WTC11 (cell line): ENCODE measurements around the gene SH3GLB2. TPM values are rescaled to one million over a fixed set of nuclear protein-coding genes. Genes with fewer than 3 reads are reported as not detected.

Experiments used
- ATAC-seq: fragments of 200-7000 bp; cut with Tn5 transposase; 2 replicates; pipeline ENCODE4 v1.10.0; 2021; ENCODE audit warnings: mild to moderate bottlenecking, moderate library complexity
- CTCF ChIA-PET: fragments of 300-600 bp; sonication (Branson Sonifier 250); formaldehyde crosslinking; loops from one replicate; lab custom pipeline; 2021; ENCODE audit warnings: antibody characterized with exemption; lab: Charles Lee
- POLR2A ChIA-PET: fragments of 350-600 bp; sonication (Branson Sonifier 250); formaldehyde crosslinking; loops from one replicate; lab custom pipeline; 2021; ENCODE audit warnings: antibody characterized with exemption; lab: Charles Lee
- DNase-seq: peaks from one replicate; pipeline ENCODE4 v3.0.0; 2021; ENCODE audit warnings: low spot score
- H3K27ac Mint-ChIP-seq: 2 replicates; pipeline ENCODE4 v1.8.0; 2021; ENCODE audit warnings: mixed read lengths
- H3K27me3 Mint-ChIP-seq: 2 replicates; pipeline ENCODE4 v1.8.0; 2021; ENCODE audit warnings: low read depth, mild to moderate bottlenecking, moderate library complexity, mixed read lengths
- H3K36me3 Mint-ChIP-seq: 2 replicates; pipeline ENCODE4 v1.8.0; 2021; ENCODE audit warnings: mixed read lengths
- H3K4me1 Mint-ChIP-seq: 2 replicates; pipeline ENCODE4 v1.8.0; 2022; ENCODE audit warnings: mixed read lengths
- H3K4me3 Mint-ChIP-seq: 2 replicates; pipeline ENCODE4 v1.8.0; 2021; ENCODE audit warnings: mild to moderate bottlenecking, moderate library complexity, mixed read lengths
- H3K9me3 Mint-ChIP-seq: 2 replicates; pipeline ENCODE4 v1.8.0; 2021; ENCODE audit warnings: mixed read lengths
- ATF1 ChIP-seq: sonication (generic); formaldehyde crosslinking; IDR thresholded peaks from 2 replicates; pipeline ENCODE4 v1.8.1; 2023; ENCODE audit warnings: mild to moderate bottlenecking, moderate library complexity, missing genetic modification reagents
- ETV6 ChIP-seq: sonication (generic); formaldehyde crosslinking; IDR thresholded peaks from 2 replicates; pipeline ENCODE4 v1.8.1; 2022; ENCODE audit warnings: mild to moderate bottlenecking, missing genetic modification reagents
- GRHL2 ChIP-seq: fragments of 250-450 bp; sonication (Bioruptor Pico); IDR thresholded peaks from 2 replicates; pipeline ENCODE4 v1.8.0; 2022; ENCODE audit warnings: mild to moderate bottlenecking, moderate library complexity; ENCODE audit not compliant: insufficient replicate concordance, severe bottlenecking
- GTF2I ChIP-seq: fragments of 250-450 bp; sonication (Bioruptor Pico); conservative IDR thresholded peaks from 2 replicates; pipeline ENCODE4 v1.4.0; 2021; ENCODE audit warnings: mild to moderate bottlenecking
- JUN ChIP-seq: sonication (generic); formaldehyde crosslinking; IDR thresholded peaks from 2 replicates; pipeline ENCODE4 v1.8.0; 2023; ENCODE audit warnings: mild to moderate bottlenecking, missing genetic modification reagents
- MYBL2 ChIP-seq: sonication (generic); formaldehyde crosslinking; IDR thresholded peaks from 2 replicates; pipeline ENCODE4 v1.8.1; 2023; ENCODE audit warnings: mild to moderate bottlenecking, moderate library complexity, missing genetic modification reagents
- OVOL2 ChIP-seq: fragments of 250-450 bp; sonication (Bioruptor Pico); IDR thresholded peaks from 2 replicates; pipeline ENCODE4 v1.9.0; 2021; ENCODE audit warnings: mild to moderate bottlenecking, borderline replicate concordance
- TCF7 ChIP-seq: sonication (generic); formaldehyde crosslinking; IDR thresholded peaks from 2 replicates; pipeline ENCODE4 v1.8.0; 2022; ENCODE audit warnings: mild to moderate bottlenecking, low read depth, missing genetic modification reagents, moderate library complexity
- TP53 ChIP-seq: sonication (generic); formaldehyde crosslinking; IDR thresholded peaks from 2 replicates; pipeline ENCODE4 v1.8.1; 2023; ENCODE audit warnings: mild to moderate bottlenecking, missing genetic modification reagents
- ZNF317 ChIP-seq: sonication (generic); formaldehyde crosslinking; IDR thresholded peaks from 2 replicates; pipeline ENCODE4 v1.8.1; 2023; ENCODE audit warnings: low read depth, mild to moderate bottlenecking, moderate library complexity, missing genetic modification reagents, borderline replicate concordance
- total RNA-seq: library from RNA; stranded (reverse); gene quantifications from 3 replicates; pipeline ENCODE4 v1.2.3, GENCODE V29; 2021
- TF ChIP-seq, protein P1 (sequence below): sonication (generic); formaldehyde crosslinking; IDR thresholded peaks from 2 replicates; pipeline ENCODE4 v1.8.0; 2022; ENCODE audit warnings: missing genetic modification reagents
- TF ChIP-seq, protein P2 (sequence below): fragments of 250-450 bp; sonication (Bioruptor Pico); IDR thresholded peaks from 2 replicates; pipeline ENCODE4 v1.9.0; 2021; ENCODE audit warnings: mild to moderate bottlenecking
- TF ChIP-seq, protein P3 (sequence below): fragments of 250-450 bp; sonication (Bioruptor Pico); IDR thresholded peaks from 2 replicates; pipeline ENCODE4 v1.9.0; 2021; ENCODE audit warnings: mild to moderate bottlenecking
- TF ChIP-seq, protein P4 (sequence below): sonication (generic); formaldehyde crosslinking; IDR thresholded peaks from 2 replicates; pipeline ENCODE4 v1.8.1; 2022; ENCODE audit warnings: mild to moderate bottlenecking, missing genetic modification reagents, moderate library complexity, borderline replicate concordance
- TF ChIP-seq, protein P5 (sequence below): sonication (generic); formaldehyde crosslinking; IDR thresholded peaks from 2 replicates; pipeline ENCODE4 v1.8.1; 2022; ENCODE audit warnings: low read depth, missing genetic modification reagents, borderline replicate concordance
- TF ChIP-seq, protein P6 (sequence below): fragments of 250-450 bp; sonication (Bioruptor Pico); IDR thresholded peaks from 2 replicates; pipeline ENCODE4 v1.9.0; 2021; ENCODE audit warnings: mild to moderate bottlenecking, borderline replicate concordance

SH3GLB2 gene
- total RNA-seq, 1 experiment from 2014 or later: 59.7 TPM

DNA sequence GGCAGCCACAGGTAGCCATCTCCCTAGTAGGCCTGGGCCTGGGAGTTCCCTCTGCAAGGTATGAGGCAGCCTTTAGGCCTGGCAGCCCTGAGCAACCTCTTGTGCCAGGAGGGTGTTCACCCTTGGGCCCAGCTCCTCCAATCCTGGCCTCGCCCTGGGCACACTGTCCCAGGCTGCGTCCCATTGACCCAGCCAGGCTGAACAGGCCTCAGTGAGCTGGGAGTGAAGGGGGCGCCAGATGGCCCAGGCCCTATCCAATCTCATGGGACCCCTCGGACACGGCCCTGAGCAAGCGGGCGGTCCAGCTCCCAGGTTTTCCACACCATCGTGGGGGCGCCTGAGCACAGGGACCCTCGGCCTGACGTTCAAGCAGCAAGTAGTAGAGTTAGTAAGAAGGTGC, 14.5 kb downstream of the SH3GLB2 start:
- DNase-seq (no peak), ATAC-seq (no peak)
- H3K4me1 Mint-ChIP-seq: no peaks in the 10 kb centered on the region
- CTCF ChIA-PET: interaction anchor here (0.5 to 1.6 kb wide), 3 partner anchors 84 to 322 kb away, joined by 3 to 6 read pairs (median 5); partner anchors contain the start of gene PKN3
- H3K27me3 Mint-ChIP-seq: no peaks in the 10 kb centered on the region
- peaks cover 11% of the 10 kb centered on the region for H3K36me3 Mint-ChIP-seq
- H3K9me3 Mint-ChIP-seq: no peaks in the 10 kb centered on the region
- no peak overlapping the region for H3K4me3 Mint-ChIP-seq
- H3K27ac Mint-ChIP-seq: no peak overlapping the region
- TF ChIP-seq MYBL2 (CRISPR knock-in tag): no peak
- no peak for TF ChIP-seq GTF2I (CRISPR knock-in tag)
- TF ChIP-seq, protein P1, sequence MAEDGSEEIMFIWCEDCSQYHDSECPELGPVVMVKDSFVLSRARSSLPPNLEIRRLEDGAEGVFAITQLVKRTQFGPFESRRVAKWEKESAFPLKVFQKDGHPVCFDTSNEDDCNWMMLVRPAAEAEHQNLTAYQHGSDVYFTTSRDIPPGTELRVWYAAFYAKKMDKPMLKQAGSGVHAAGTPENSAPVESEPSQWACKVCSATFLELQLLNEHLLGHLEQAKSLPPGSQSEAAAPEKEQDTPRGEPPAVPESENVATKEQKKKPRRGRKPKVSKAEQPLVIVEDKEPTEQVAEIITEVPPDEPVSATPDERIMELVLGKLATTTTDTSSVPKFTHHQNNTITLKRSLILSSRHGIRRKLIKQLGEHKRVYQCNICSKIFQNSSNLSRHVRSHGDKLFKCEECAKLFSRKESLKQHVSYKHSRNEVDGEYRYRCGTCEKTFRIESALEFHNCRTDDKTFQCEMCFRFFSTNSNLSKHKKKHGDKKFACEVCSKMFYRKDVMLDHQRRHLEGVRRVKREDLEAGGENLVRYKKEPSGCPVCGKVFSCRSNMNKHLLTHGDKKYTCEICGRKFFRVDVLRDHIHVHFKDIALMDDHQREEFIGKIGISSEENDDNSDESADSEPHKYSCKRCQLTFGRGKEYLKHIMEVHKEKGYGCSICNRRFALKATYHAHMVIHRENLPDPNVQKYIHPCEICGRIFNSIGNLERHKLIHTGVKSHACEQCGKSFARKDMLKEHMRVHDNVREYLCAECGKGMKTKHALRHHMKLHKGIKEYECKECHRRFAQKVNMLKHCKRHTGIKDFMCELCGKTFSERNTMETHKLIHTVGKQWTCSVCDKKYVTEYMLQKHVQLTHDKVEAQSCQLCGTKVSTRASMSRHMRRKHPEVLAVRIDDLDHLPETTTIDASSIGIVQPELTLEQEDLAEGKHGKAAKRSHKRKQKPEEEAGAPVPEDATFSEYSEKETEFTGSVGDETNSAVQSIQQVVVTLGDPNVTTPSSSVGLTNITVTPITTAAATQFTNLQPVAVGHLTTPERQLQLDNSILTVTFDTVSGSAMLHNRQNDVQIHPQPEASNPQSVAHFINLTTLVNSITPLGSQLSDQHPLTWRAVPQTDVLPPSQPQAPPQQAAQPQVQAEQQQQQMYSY (CRISPR knock-in tag): peak; percentile 57
- TF ChIP-seq TCF7: no peak
- no peak for TF ChIP-seq JUN (CRISPR knock-in tag)
- POLR2A ChIA-PET: interaction anchor here (0.6 to 1.0 kb wide), 2 partner anchors 9 to 309 kb away, joined by 3 to 4 read pairs; no protein-coding TSS in a partner anchor

DNA sequence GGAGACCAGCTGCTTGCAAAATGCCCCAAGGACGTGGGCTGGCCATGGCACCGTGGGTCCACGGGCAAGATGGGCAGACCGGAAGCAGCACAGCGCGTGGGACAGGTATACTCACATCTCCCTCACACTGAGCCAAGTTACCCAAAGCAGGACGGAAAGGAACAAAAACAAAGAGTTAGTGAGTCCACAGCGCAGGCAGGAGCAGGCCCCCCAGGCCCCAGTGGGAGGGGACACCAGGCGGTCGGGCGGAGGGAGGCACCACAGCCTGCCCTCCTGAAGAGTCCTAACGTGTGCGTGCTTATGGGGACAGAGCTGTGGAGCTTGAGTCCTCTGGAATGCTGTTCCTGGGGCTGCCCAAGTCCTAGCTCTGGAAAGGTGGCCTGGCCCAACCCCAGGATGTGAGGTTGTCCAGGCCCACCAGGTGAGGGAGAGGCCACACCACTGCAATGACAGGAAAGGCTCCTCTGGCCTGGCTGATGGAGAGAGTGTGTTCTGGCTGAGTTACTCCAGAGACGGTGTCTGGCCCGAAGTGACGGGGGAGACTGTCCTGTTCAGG, 15.2 kb downstream of the SH3GLB2 start:
- DNase-seq (no peak), ATAC-seq (no peak)
- Mint-ChIP-seq H3K9me3 (no peaks in the 10 kb centered on the region), H3K27ac (peak overlapping the region; percentile 74; the same call in 1 of the 2 replicates), H3K4me1 (no peaks in the 10 kb centered on the region), H3K27me3 (no peaks in the 10 kb centered on the region), H3K36me3 (peaks cover 9% of the 10 kb centered on the region), H3K4me3 (no peak overlapping the region)
- ChIA-PET POLR2A (interaction anchor here (0.6 to 1.0 kb wide), 2 partner anchors 9 to 308 kb away, joined by 3 to 4 read pairs; no protein-coding TSS in a partner anchor), CTCF (interaction anchor here (1.4 to 1.6 kb wide), 2 partner anchors 15 to 84 kb away, joined by 5 to 6 read pairs; partner anchors contain the start of gene SH3GLB2)
- TF ChIP-seq, protein P2, sequence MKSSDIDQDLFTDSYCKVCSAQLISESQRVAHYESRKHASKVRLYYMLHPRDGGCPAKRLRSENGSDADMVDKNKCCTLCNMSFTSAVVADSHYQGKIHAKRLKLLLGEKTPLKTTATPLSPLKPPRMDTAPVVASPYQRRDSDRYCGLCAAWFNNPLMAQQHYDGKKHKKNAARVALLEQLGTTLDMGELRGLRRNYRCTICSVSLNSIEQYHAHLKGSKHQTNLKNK: no peak
- TF ChIP-seq, protein P3, sequence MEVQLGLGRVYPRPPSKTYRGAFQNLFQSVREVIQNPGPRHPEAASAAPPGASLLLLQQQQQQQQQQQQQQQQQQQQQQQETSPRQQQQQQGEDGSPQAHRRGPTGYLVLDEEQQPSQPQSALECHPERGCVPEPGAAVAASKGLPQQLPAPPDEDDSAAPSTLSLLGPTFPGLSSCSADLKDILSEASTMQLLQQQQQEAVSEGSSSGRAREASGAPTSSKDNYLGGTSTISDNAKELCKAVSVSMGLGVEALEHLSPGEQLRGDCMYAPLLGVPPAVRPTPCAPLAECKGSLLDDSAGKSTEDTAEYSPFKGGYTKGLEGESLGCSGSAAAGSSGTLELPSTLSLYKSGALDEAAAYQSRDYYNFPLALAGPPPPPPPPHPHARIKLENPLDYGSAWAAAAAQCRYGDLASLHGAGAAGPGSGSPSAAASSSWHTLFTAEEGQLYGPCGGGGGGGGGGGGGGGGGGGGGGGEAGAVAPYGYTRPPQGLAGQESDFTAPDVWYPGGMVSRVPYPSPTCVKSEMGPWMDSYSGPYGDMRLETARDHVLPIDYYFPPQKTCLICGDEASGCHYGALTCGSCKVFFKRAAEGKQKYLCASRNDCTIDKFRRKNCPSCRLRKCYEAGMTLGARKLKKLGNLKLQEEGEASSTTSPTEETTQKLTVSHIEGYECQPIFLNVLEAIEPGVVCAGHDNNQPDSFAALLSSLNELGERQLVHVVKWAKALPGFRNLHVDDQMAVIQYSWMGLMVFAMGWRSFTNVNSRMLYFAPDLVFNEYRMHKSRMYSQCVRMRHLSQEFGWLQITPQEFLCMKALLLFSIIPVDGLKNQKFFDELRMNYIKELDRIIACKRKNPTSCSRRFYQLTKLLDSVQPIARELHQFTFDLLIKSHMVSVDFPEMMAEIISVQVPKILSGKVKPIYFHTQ (CRISPR knock-in tag): no peak
- TF ChIP-seq, protein P4, sequence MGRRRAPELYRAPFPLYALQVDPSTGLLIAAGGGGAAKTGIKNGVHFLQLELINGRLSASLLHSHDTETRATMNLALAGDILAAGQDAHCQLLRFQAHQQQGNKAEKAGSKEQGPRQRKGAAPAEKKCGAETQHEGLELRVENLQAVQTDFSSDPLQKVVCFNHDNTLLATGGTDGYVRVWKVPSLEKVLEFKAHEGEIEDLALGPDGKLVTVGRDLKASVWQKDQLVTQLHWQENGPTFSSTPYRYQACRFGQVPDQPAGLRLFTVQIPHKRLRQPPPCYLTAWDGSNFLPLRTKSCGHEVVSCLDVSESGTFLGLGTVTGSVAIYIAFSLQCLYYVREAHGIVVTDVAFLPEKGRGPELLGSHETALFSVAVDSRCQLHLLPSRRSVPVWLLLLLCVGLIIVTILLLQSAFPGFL (CRISPR knock-in tag): no peak
- TF ChIP-seq ATF1 (CRISPR knock-in tag) (no peak), MYBL2 (CRISPR knock-in tag) (no peak), ZNF317 (CRISPR knock-in tag) (no peak), JUN (CRISPR knock-in tag) (no peak), TP53 (no peak), GRHL2 (no peak), OVOL2 (CRISPR knock-in tag) (no peak), ETV6 (no peak)
- TF ChIP-seq, protein P5, sequence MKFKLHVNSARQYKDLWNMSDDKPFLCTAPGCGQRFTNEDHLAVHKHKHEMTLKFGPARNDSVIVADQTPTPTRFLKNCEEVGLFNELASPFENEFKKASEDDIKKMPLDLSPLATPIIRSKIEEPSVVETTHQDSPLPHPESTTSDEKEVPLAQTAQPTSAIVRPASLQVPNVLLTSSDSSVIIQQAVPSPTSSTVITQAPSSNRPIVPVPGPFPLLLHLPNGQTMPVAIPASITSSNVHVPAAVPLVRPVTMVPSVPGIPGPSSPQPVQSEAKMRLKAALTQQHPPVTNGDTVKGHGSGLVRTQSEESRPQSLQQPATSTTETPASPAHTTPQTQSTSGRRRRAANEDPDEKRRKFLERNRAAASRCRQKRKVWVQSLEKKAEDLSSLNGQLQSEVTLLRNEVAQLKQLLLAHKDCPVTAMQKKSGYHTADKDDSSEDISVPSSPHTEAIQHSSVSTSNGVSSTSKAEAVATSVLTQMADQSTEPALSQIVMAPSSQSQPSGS (CRISPR knock-in tag): no peak
- TF ChIP-seq, protein P6, sequence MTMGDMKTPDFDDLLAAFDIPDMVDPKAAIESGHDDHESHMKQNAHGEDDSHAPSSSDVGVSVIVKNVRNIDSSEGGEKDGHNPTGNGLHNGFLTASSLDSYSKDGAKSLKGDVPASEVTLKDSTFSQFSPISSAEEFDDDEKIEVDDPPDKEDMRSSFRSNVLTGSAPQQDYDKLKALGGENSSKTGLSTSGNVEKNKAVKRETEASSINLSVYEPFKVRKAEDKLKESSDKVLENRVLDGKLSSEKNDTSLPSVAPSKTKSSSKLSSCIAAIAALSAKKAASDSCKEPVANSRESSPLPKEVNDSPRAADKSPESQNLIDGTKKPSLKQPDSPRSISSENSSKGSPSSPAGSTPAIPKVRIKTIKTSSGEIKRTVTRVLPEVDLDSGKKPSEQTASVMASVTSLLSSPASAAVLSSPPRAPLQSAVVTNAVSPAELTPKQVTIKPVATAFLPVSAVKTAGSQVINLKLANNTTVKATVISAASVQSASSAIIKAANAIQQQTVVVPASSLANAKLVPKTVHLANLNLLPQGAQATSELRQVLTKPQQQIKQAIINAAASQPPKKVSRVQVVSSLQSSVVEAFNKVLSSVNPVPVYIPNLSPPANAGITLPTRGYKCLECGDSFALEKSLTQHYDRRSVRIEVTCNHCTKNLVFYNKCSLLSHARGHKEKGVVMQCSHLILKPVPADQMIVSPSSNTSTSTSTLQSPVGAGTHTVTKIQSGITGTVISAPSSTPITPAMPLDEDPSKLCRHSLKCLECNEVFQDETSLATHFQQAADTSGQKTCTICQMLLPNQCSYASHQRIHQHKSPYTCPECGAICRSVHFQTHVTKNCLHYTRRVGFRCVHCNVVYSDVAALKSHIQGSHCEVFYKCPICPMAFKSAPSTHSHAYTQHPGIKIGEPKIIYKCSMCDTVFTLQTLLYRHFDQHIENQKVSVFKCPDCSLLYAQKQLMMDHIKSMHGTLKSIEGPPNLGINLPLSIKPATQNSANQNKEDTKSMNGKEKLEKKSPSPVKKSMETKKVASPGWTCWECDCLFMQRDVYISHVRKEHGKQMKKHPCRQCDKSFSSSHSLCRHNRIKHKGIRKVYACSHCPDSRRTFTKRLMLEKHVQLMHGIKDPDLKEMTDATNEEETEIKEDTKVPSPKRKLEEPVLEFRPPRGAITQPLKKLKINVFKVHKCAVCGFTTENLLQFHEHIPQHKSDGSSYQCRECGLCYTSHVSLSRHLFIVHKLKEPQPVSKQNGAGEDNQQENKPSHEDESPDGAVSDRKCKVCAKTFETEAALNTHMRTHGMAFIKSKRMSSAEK (CRISPR knock-in tag): no peak
